ENCODE results near the gene KRT14.

GRCh38 chr17:41588126-41588810 is 1.6 kb upstream of the KRT14 start:
- no peak for TF ChIP-seq CTCF (IDR thresholded peaks at IDR 0.05; ENCODE audit: low read length)
- TF ChIP-seq EZH2 (optimal IDR thresholded peaks at IDR 0.05; ENCODE audit: low read depth, low read length): no peak
